HuH-7.5 (cell line): ENCODE results near the gene LRRC56.
A peak's percentile ranks its signal among the peaks of the same experiment; 100 is the strongest.
"Not testable (repeated sequence)": the region's sequence is repeated elsewhere in the genome, so short reads cannot be mapped to it uniquely, and the experiment has no call there.

Experiments
- DNase-seq: peaks from one replicate; pipeline ENCODE4 v3.0.0; 2011; ENCODE audit warnings: low spot score

Gene LRRC56

GRCh38 chr11:501683-502287, 35.5 kb upstream of the LRRC56 start:
- DNase-seq, result no peak

GRCh38 chr11:502288-503178, 34.8 kb upstream of the LRRC56 start:
- peak; percentile 12 for DNase-seq

- DNase-seq, result no peak
Observed at GRCh38 chr11:503179-503981, 33.9 kb upstream of the LRRC56 start.

GRCh38 chr11:504053-504993, 33.0 kb upstream of the LRRC56 start:
- DNase-seq, result no peak

- DNase-seq, result no peak
Observed at GRCh38 chr11:504994-505344, 32.4 kb upstream of the LRRC56 start.

GRCh38 chr11:506238-506994, 30.9 kb upstream of the LRRC56 start:
- DNase-seq, result peak; percentile 99

- DNase-seq, result peak; percentile 87
Observed at GRCh38 chr11:506995-507726, 30.2 kb upstream of the LRRC56 start, which contains the start of gene RNH1. TSS of gene RNH1 (minus strand) at chr11:507242. CDS start at chr11:502162, 5,080 bp downstream.

GRCh38 chr11:507727-508515, 29.4 kb upstream of the LRRC56 start:
- no peak for DNase-seq

GRCh38 chr11:508956-509355, 28.4 kb upstream of the LRRC56 start:
- DNase-seq, result no peak

- no peak for DNase-seq
Observed at GRCh38 chr11:512761-513595, 24.3 kb upstream of the LRRC56 start.

- no peak for DNase-seq
Observed at GRCh38 chr11:514606-515005, 22.7 kb upstream of the LRRC56 start.

GRCh38 chr11:515131-515530, 22.2 kb upstream of the LRRC56 start:
- DNase-seq, result no peak

- DNase-seq, result no peak
Observed at GRCh38 chr11:516400-516799, 20.9 kb upstream of the LRRC56 start.

- not testable (repeated sequence) for DNase-seq
Observed at GRCh38 chr11:516918-517685, 20.2 kb upstream of the LRRC56 start.

- DNase-seq, result peak; percentile 83
Observed at GRCh38 chr11:518463-519202, 18.7 kb upstream of the LRRC56 start.

- no peak for DNase-seq
Observed at GRCh38 chr11:520428-521176, 16.7 kb upstream of the LRRC56 start.
